CD8-positive, alpha-beta memory T cell (primary cell): ENCODE results near the gene TLK2. TPM values are rescaled to one million over a fixed set of nuclear protein-coding genes. Genes with fewer than 3 reads are reported as not detected.

Experiments
- CTCF ChIA-PET: fragments of 350-600 bp; sonication (Branson Sonifier 250); formaldehyde crosslinking; loops from one replicate; lab custom pipeline; 2021; ENCODE audit warnings: antibody characterized with exemption; lab: Charles Lee
- POLR2A ChIA-PET: fragments of 350-600 bp; sonication (Branson Sonifier 250); formaldehyde crosslinking; loops from one replicate; lab custom pipeline; 2021; ENCODE audit warnings: antibody characterized with exemption; lab: Charles Lee
- DNase-seq, 5 donors: peaks; one replicate each; pipeline versions ENCODE4 v3.0.0 to v3.0.0-alpha.2; 2020 to 2022; ENCODE audit warnings: mixed read lengths in 1 of 5
- H3K27ac ChIP-seq: one replicate; pipeline ENCODE4 v1.7.0; 2013; ENCODE audit warnings: low read depth, mild to moderate bottlenecking, low read length, moderate library complexity
- H3K27me3 ChIP-seq: 2 replicates; pipeline ENCODE4 v1.7.0; 2013; ENCODE audit warnings: low read length, mild to moderate bottlenecking; ENCODE audit not compliant: insufficient read depth, poor library complexity, severe bottlenecking
- H3K36me3 ChIP-seq: 2 replicates; pipeline ENCODE4 v1.7.0; 2013; ENCODE audit warnings: mild to moderate bottlenecking, low read length, moderate library complexity; ENCODE audit not compliant: insufficient read depth
- H3K4me1 ChIP-seq: 2 replicates; pipeline ENCODE4 v1.7.0; 2013; ENCODE audit warnings: mild to moderate bottlenecking, low read length, moderate library complexity; ENCODE audit not compliant: insufficient read depth
- H3K4me3 ChIP-seq: 2 replicates; pipeline ENCODE4 v1.7.0; 2013; ENCODE audit warnings: mild to moderate bottlenecking, low read length
- H3K9me3 ChIP-seq: 2 replicates; pipeline ENCODE4 v1.7.0; 2013; ENCODE audit warnings: mild to moderate bottlenecking, low read length
- H3K27ac Mint-ChIP-seq, 8 donors: one replicate each; pipeline ENCODE4 v1.8.0; 2020 to 2021; ENCODE audit warnings: mixed read lengths in 8 of 8, mild to moderate bottlenecking in 6 of 8, inconsistent platforms in 3 of 8, moderate library complexity in 3 of 8
- H3K27me3 Mint-ChIP-seq, 2 donors: one replicate each; pipeline ENCODE4 v1.8.0; 2020 to 2021; ENCODE audit warnings: mixed read lengths in 2 of 2, mild to moderate bottlenecking in 1 of 2, moderate library complexity in 1 of 2
- H3K36me3 Mint-ChIP-seq, 3 donors: one replicate each; pipeline ENCODE4 v1.8.0; 2020 to 2021; ENCODE audit warnings: mixed read lengths in 3 of 3, inconsistent platforms in 1 of 3, mild to moderate bottlenecking in 1 of 3
- H3K4me1 Mint-ChIP-seq, 3 donors: one replicate each; pipeline ENCODE4 v1.8.0; 2020 to 2021; ENCODE audit warnings: mixed read lengths in 3 of 3, inconsistent platforms in 1 of 3, mild to moderate bottlenecking in 1 of 3
- H3K4me3 Mint-ChIP-seq, 7 donors: one replicate each; pipeline ENCODE4 v1.8.0; 2020 to 2021; ENCODE audit warnings: mixed read lengths in 7 of 7, mild to moderate bottlenecking in 6 of 7, moderate library complexity in 4 of 7, inconsistent platforms in 2 of 7
- H3K9me3 Mint-ChIP-seq, 5 donors: one replicate each; pipeline ENCODE4 v1.8.0; 2020 to 2022; ENCODE audit warnings: mixed read lengths in 5 of 5, mild to moderate bottlenecking in 3 of 5, moderate library complexity in 2 of 5, inconsistent platforms in 1 of 5
- polyA plus RNA-seq: library from polyadenylated mRNA; unstranded; fragments of 300-500 nt; fragmentation: Illumina TruSeq; gene quantifications from one replicate; pipeline ENCODE4 v1.2.3, GENCODE V29; 2021
- total RNA-seq, 2 experiments: library from RNA; stranded (reverse); gene quantifications; one replicate each; pipeline ENCODE4 v1.2.3, GENCODE V29; 2021

Gene TLK2
- total and polyA plus RNA-seq, 3 experiments from 2014 or later = 13.3 to 43.4 (median 41.9) TPM

DNA sequence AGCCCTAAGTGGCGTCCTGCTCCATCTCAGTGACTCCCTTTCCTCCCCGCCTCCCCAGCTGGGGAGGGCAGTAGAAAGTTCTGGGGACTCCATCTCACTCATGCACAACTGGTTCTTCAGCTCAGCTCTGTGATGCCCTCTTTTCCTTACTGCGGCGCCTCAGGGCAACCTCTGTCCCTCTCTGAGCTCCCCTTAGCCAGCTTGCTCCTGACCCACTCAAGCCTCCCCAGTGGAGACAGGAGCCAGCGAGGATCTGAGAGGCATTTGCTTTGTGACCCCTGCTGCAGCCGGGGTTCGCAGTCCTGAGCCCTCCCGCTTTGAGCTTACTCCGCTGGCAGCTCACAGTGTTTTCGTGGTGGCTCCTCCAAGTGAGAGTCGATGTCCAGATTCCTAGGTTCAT is 142.6 kb downstream of the TLK2 start:
- Histone ChIP-seq H3K4me3 (no peak overlapping the region), H3K9me3 (no peaks in the 10 kb centered on the region), H3K4me1 (no peaks in the 10 kb centered on the region), H3K27me3 (no peaks in the 10 kb centered on the region), H3K36me3 (no peaks in the 10 kb centered on the region), H3K27ac (no peak overlapping the region)
- Mint-ChIP-seq H3K9me3 (no peaks in the 10 kb centered on the region), H3K27me3 (peaks cover 1 to 2% of the 10 kb centered on the region in 2 donors), H3K4me3 (no peak overlapping the region), H3K27ac (no peak overlapping the region), H3K36me3 (peaks cover 0 to 10% (median 0%) of the 10 kb centered on the region in 3 donors), H3K4me1 (peaks cover 0 to 2% (median 2%) of the 10 kb centered on the region in 3 donors)
- POLR2A ChIA-PET = no interaction called here
- no peak for DNase-seq
- CTCF ChIA-PET = no interaction called here

DNA sequence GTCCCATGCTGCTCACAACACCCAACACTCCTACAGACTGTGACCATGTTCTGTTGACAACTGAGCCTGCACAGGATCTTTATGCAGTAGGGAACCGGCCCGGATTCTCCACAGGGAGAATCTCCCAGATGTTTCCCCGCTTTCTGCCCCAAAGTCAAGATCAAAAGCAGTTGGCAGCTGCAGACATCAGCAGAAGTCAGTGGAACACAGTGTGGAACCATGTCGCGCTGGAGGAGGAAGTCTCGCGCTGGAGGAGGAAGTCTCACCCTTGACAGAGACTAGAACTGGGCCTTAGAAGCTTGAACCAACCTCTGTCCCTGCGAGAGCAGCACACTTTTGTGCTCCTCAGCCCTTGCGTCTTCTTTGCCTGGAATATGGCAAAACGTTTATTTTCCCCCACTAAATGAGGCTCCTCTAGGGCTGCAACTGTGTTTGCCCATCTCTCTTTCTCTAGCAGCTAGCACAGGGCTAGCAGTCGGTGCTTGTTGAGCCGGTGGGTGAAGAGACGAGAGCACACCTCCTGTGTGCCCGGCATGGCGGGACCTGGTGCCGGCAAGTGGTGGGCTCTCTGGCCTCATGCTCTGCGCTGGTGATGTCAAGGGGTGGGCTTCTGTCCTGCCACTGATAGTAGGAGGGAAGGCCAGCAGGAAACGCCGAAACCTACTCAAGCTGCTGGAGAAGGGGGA is 146.7 kb downstream of the TLK2 start:
- no peaks in the 10 kb centered on the region for H3K9me3 ChIP-seq
- Mint-ChIP-seq H3K4me3 (peak overlapping the region in 2 of 7 donors; percentile 12 to 31), H3K4me1 (peaks cover 5 to 16% (median 6%) of the 10 kb centered on the region in 3 donors), H3K27me3 (peaks cover 9 to 24% of the 10 kb centered on the region in 2 donors), H3K9me3 (no peaks in the 10 kb centered on the region), H3K27ac (no peak overlapping the region), H3K36me3 (no peaks in the 10 kb centered on the region)
- DNase-seq = no peak
- POLR2A ChIA-PET = no interaction called here
- CTCF ChIA-PET = no interaction called here
- H3K27ac ChIP-seq = no peak overlapping the region
- H3K4me1 ChIP-seq = peaks cover 7% of the 10 kb centered on the region
- H3K27me3 ChIP-seq = no peaks in the 10 kb centered on the region
- H3K4me3 ChIP-seq = no peak overlapping the region
- H3K36me3 ChIP-seq = no peaks in the 10 kb centered on the region

DNA sequence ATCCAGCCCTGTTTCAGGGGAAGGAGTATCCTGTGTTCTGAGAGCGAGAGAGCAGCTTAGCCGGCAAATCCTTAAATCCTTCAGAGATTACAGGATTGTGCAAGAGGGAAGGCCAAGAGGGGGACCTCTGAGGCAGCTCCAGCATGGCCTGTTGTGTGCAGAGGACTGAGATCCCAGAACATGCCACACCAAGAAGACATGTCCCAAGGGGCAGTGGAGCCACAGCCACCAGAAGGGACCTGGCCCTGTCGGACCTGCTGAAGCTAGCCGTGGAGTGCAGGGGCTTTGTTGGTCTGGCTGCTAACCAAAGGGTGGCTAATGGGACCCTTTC is 147.2 kb downstream of the TLK2 start:
- Histone ChIP-seq H3K4me1 (peaks cover 7% of the 10 kb centered on the region), H3K27ac (no peak overlapping the region), H3K27me3 (no peaks in the 10 kb centered on the region), H3K4me3 (no peak overlapping the region), H3K9me3 (no peaks in the 10 kb centered on the region), H3K36me3 (no peaks in the 10 kb centered on the region)
- ChIA-PET CTCF (no interaction called here), POLR2A (no interaction called here)
- Mint-ChIP-seq H3K9me3 (no peaks in the 10 kb centered on the region), H3K4me1 (peaks cover 5 to 16% (median 6%) of the 10 kb centered on the region in 3 donors), H3K27ac (no peak overlapping the region), H3K36me3 (no peaks in the 10 kb centered on the region), H3K4me3 (peak overlapping the region; percentile 18 to 65 (median 31)), H3K27me3 (peaks cover 9 to 26% of the 10 kb centered on the region in 2 donors)
- no peak for DNase-seq

DNA sequence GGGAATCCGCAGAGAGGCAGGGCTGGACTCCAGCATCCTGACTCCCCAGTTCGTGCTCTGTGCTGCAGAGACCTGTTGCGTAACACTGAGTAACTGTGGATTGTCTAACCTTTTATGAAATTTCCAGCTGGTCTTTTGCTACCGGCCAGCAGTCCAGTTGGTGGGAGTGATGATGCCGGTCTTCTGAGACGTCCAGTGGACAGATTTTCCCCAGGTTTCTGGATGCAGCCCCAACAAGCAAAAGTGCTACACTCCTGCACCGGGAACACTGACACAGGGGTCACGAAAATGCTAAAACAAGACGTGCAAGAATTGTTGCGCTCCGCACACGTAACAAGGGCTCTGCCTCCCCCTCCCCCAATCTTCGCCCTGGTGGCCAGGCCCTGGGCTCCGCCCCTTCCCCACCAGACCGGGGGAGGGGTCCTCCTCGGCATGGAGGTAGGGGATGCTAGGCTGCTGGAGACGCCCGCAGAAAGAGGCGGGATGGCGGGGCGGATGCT is 148.1 kb downstream of the TLK2 start:
- H3K27ac ChIP-seq = no peak overlapping the region
- no peak overlapping the region for H3K27ac Mint-ChIP-seq
- peak overlapping the region; percentile 32 for H3K4me3 ChIP-seq
- CTCF ChIA-PET = no interaction called here
- DNase-seq = no peak
- H3K27me3 Mint-ChIP-seq = peaks cover 9 to 30% of the 10 kb centered on the region in 2 donors
- H3K36me3 Mint-ChIP-seq = no peaks in the 10 kb centered on the region
- H3K4me3 Mint-ChIP-seq = peak overlapping the region; percentile 21 to 67 (median 44)
- no peaks in the 10 kb centered on the region for H3K9me3 Mint-ChIP-seq
- H3K27me3 ChIP-seq = no peaks in the 10 kb centered on the region
- H3K9me3 ChIP-seq = no peaks in the 10 kb centered on the region
- H3K4me1 ChIP-seq = peaks cover 7% of the 10 kb centered on the region
- peaks cover 5 to 16% (median 6%) of the 10 kb centered on the region in 3 donors for H3K4me1 Mint-ChIP-seq
- POLR2A ChIA-PET = no interaction called here
- no peaks in the 10 kb centered on the region for H3K36me3 ChIP-seq

DNA sequence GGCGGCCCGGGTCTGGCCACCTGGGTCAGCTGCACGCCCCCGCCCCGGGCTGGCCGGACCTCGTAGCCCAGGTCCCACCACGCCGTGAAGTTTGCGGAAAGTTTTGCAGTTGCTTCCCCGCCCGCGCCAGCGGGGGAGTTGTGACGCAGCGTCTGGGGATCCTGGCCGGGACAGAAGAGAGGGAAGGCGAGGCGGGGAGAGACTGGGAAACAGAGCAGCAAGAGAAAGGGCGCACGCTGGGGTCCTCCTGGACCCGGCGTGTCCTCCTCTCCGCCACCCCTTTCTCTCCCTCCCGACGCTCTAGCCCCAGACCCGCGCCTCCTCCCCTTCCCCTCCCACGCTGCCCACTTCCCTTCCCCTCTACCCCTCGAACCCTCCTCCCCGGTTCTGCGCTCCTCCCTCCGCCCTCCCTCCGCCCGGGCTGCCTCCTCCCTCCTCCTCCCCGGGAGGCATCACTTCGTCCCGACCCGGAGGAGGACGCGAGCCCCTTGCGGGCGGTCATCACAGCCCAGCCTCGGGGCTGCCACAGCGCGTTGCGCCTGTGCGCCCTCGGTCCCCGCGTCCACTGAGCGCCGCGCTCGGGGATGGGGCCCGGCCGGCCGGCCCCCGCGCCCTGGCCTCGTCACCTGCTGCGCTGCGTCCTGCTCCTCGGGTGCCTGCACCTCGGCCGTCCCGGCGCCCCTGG is 148.7 kb downstream of the TLK2 start, which contains the start of gene MRC2:
MRC2 (plus strand) TSS at position 452 of the 685 bp plus-strand sequence; CDS start at position 585, 133 bp downstream.
- Mint-ChIP-seq H3K9me3 (no peaks in the 10 kb centered on the region), H3K27ac (peak within 1 kb of the TSS in 3 of 8 donors; percentile 51 to 57 (median 56)), H3K4me3 (peak within 1 kb of the TSS; percentile 80 to 92 (median 84)), H3K27me3 (peaks cover 9 to 33% of the 10 kb centered on the region in 2 donors), H3K36me3 (no peaks in the 10 kb centered on the region), H3K4me1 (peaks cover 5 to 16% (median 6%) of the 10 kb centered on the region in 3 donors)
- POLR2A ChIA-PET = no interaction called here
- Histone ChIP-seq H3K27ac (no peak within 1 kb of the TSS), H3K4me3 (peak within 1 kb of the TSS; percentile 32), H3K27me3 (no peaks in the 10 kb centered on the region), H3K9me3 (no peaks in the 10 kb centered on the region), H3K4me1 (peaks cover 7% of the 10 kb centered on the region), H3K36me3 (no peaks in the 10 kb centered on the region)
- CTCF ChIA-PET = no interaction called here
- no peak for DNase-seq

DNA sequence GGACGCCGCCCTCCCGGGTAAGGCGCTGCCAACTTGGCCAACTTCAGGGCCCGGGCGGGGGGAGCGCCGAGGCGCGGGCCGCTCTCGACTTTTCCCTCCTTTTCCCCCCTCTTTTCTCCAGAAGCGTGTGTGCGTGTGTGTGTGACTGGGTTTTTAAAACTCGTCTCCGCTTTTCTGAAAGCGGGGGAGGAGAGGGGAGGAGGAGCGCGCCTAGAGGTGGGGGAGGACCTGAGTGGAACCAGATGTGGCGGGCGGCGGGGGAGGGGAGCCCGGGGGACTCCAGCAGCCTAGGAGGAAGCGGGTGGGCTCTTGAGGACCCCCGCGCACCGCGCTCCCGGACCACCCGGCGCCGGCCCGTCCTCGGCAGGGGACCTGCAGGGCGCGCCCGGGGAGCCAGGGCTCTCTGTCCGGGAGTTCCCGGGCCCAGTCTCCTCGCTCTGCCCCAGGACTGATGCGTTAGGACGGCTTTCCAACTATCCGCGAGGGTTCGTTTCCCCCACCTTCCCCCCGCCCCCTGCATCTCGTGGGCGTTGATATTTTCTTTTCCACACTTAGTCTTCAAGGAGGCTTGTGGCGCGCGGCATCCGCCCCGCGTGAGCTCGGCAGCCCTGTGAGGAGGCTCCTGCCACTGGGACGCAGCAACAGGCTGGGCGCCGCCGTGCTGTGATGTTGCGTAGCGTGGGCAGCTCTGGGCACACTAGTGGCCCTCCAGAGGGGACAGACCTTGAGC is 149.4 kb downstream of the TLK2 start:
- Mint-ChIP-seq H3K27ac (peak overlapping the region in 3 of 8 donors; percentile 51 to 57 (median 56)), H3K4me1 (peaks cover 5 to 16% (median 6%) of the 10 kb centered on the region in 3 donors), H3K4me3 (peak overlapping the region; percentile 80 to 92 (median 84)), H3K36me3 (no peaks in the 10 kb centered on the region), H3K9me3 (no peaks in the 10 kb centered on the region), H3K27me3 (peaks cover 9 to 35% of the 10 kb centered on the region in 2 donors)
- H3K4me1 ChIP-seq = peaks cover 7% of the 10 kb centered on the region
- H3K4me3 ChIP-seq = peak overlapping the region; percentile 32
- CTCF ChIA-PET = no interaction called here
- H3K36me3 ChIP-seq = no peaks in the 10 kb centered on the region
- DNase-seq = peak in 1 of 5 donors; percentile 18
- no peak overlapping the region for H3K27ac ChIP-seq
- no peaks in the 10 kb centered on the region for H3K9me3 ChIP-seq
- H3K27me3 ChIP-seq = no peaks in the 10 kb centered on the region
- POLR2A ChIA-PET = interaction anchor here (0.6 kb wide), 1 partner anchor 25 kb away, joined by 3 read pairs; no protein-coding TSS in a partner anchor

DNA sequence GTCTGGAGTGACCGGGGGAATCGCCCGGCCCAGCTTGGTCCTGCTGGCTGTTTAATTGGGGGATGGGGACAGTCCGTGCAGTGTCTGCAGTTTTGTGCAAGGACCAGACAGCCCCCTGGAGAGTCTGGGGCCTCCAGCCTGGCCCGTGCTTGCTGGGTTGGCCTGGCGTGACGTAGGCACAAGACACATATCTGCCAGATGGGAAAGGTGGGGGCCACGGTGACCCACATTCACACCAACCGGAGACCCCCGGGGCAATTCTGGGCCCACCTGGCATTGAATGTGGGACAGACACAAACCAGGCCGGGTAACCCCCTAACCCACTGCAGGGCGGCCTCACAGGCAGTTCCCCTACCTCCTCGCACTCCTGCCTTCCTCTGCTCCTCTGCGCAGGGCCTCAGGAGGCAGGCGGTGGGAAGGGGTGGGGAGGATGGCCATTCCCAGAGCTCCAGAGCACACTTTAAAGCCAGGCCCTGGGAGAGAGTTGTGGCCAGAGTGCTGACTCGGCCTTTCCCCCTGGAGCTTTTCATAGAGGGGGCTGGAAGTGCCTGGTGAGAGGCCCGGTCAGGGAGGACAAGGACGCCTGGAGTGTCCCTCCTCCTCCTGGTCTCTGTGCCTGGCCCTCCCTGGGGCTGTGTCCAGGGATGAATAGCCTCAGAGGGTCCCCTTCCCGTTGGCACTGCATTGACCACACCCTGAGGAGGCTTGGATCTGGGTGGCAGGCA is 150.4 kb downstream of the TLK2 start:
- Mint-ChIP-seq H3K27ac (peak overlapping the region in 1 of 8 donors; percentile 71), H3K4me1 (peaks cover 5 to 16% (median 6%) of the 10 kb centered on the region in 3 donors), H3K36me3 (no peaks in the 10 kb centered on the region), H3K9me3 (no peaks in the 10 kb centered on the region), H3K27me3 (peaks cover 9 to 35% of the 10 kb centered on the region in 2 donors), H3K4me3 (peak overlapping the region in 6 of 7 donors; percentile 80 to 88 (median 83))
- ChIA-PET CTCF (no interaction called here), POLR2A (no interaction called here)
- no peak overlapping the region for H3K4me3 ChIP-seq
- H3K27ac ChIP-seq = no peak overlapping the region
- H3K4me1 ChIP-seq = peaks cover 7% of the 10 kb centered on the region
- H3K27me3 ChIP-seq = no peaks in the 10 kb centered on the region
- no peak for DNase-seq
- no peaks in the 10 kb centered on the region for H3K9me3 ChIP-seq
- H3K36me3 ChIP-seq = no peaks in the 10 kb centered on the region
